Mesenchymal stem cell (in vitro differentiated cells and primary cell): ENCODE data around the gene HRAS.

Experiments used
- DNase-seq: peaks from one replicate; pipeline ENCODE4 v3.0.0-alpha.2; 2013
- H2AFZ ChIP-seq: one replicate; pipeline ENCODE4 v1.6.1; 2013; ENCODE audit warnings: low read depth, mild to moderate bottlenecking, control low read depth, inconsistent platforms, low read length, moderate library complexity
- H2AK5ac ChIP-seq: 2 replicates; pipeline ENCODE4 v1.6.1; 2013; ENCODE audit warnings: low read length, moderate library complexity, mild to moderate bottlenecking, inconsistent platforms; ENCODE audit not compliant: severe bottlenecking
- H2BK120ac ChIP-seq: one replicate; pipeline ENCODE4 v1.6.1; 2013; ENCODE audit warnings: low read depth, mild to moderate bottlenecking, inconsistent platforms, low read length, moderate library complexity
- H2BK12ac ChIP-seq, 2 experiments: one replicate each; pipeline ENCODE4 v1.6.1; 2013; ENCODE audit warnings: inconsistent platforms in 2 of 2, low read length in 2 of 2, mild to moderate bottlenecking in 2 of 2, moderate library complexity in 2 of 2, control low read depth in 1 of 2
- H2BK15ac ChIP-seq: one replicate; pipeline ENCODE4 v1.6.1; 2013; ENCODE audit warnings: mild to moderate bottlenecking, low read depth, inconsistent platforms; ENCODE audit not compliant: poor library complexity, severe bottlenecking
- H2BK5ac ChIP-seq: 2 replicates; pipeline ENCODE4 v1.6.1; 2013; ENCODE audit warnings: low read depth, mild to moderate bottlenecking, low read length, control low read depth, inconsistent platforms; ENCODE audit not compliant: poor library complexity, severe bottlenecking
- H3K14ac ChIP-seq, 2 experiments: one replicate each; pipeline ENCODE4 v1.6.1; 2013; ENCODE audit warnings: inconsistent platforms in 2 of 2, low read length in 2 of 2, control low read depth in 1 of 2, mild to moderate bottlenecking in 1 of 2, moderate library complexity in 1 of 2
- H3K18ac ChIP-seq, 2 experiments: one replicate each; pipeline ENCODE4 v1.6.1; 2013; ENCODE audit warnings: inconsistent platforms in 2 of 2, low read length in 2 of 2, control low read depth in 1 of 2, low read depth in 1 of 2, mild to moderate bottlenecking in 1 of 2
- H3K23ac ChIP-seq, 2 experiments: one replicate each; pipeline ENCODE4 v1.6.1; 2013; ENCODE audit warnings: inconsistent platforms in 2 of 2, low read length in 2 of 2, mild to moderate bottlenecking in 2 of 2, moderate library complexity in 2 of 2, control low read depth in 1 of 2
- H3K27ac ChIP-seq: 2 replicates; pipeline ENCODE4 v1.5.1; 2013; ENCODE audit warnings: mild to moderate bottlenecking, moderate library complexity, low read length, control low read depth, inconsistent platforms; ENCODE audit not compliant: poor library complexity, severe bottlenecking
- H3K27me3 ChIP-seq, 2 experiments: 2 replicates each; pipeline versions ENCODE4 v1.6.1 to v1.7.0; 2013; ENCODE audit warnings: low read length in 2 of 2, mild to moderate bottlenecking in 2 of 2, moderate library complexity in 2 of 2, control low read depth in 1 of 2, inconsistent platforms in 1 of 2; ENCODE audit not compliant: control insufficient read depth in 1 of 2, insufficient read depth in 1 of 2
- H3K36me3 ChIP-seq, 2 experiments: 2 replicates each; pipeline versions ENCODE4 v1.6.1 to v1.7.0; 2013; ENCODE audit warnings: low read length in 2 of 2, control low read depth in 1 of 2, inconsistent platforms in 1 of 2, low read depth in 1 of 2, mild to moderate bottlenecking in 1 of 2; ENCODE audit not compliant: insufficient read depth in 2 of 2, control insufficient read depth in 1 of 2
- H3K4ac ChIP-seq, 2 experiments: one replicate each; pipeline ENCODE4 v1.6.1; 2013; ENCODE audit warnings: inconsistent platforms in 2 of 2, low read length in 2 of 2, mild to moderate bottlenecking in 2 of 2, moderate library complexity in 2 of 2, control low read depth in 1 of 2, low read depth in 1 of 2
- H3K4me1 ChIP-seq: 2 replicates; pipeline ENCODE4 v1.6.1; 2013; ENCODE audit warnings: low read depth, low read length, control low read depth; ENCODE audit not compliant: control insufficient read depth, insufficient read depth
- H3K4me2 ChIP-seq: 2 replicates; pipeline ENCODE4 v1.6.1; 2013; ENCODE audit warnings: low read length, mild to moderate bottlenecking, inconsistent platforms; ENCODE audit not compliant: poor library complexity, severe bottlenecking
- H3K4me3 ChIP-seq, 2 experiments: 2 replicates each; pipeline versions ENCODE4 v1.5.1 to v1.7.0; 2013; ENCODE audit warnings: low read length in 2 of 2, mild to moderate bottlenecking in 2 of 2, control low read depth in 1 of 2, low read depth in 1 of 2; ENCODE audit not compliant: insufficient read depth in 1 of 2
- H3K79me1 ChIP-seq: replicated peaks from 2 replicates; pipeline ENCODE4 v1.6.1; 2013; ENCODE audit warnings: mild to moderate bottlenecking, control low read depth, low read length, inconsistent platforms; ENCODE audit not compliant: poor library complexity, severe bottlenecking
- H3K9ac ChIP-seq: 2 replicates; pipeline ENCODE4 v1.7.0; 2013; ENCODE audit warnings: mild to moderate bottlenecking, low read length, moderate library complexity
- H3K9me3 ChIP-seq: 2 replicates; pipeline ENCODE4 v1.7.0; 2013; ENCODE audit warnings: mild to moderate bottlenecking, low read length; ENCODE audit not compliant: control insufficient read depth
- H4K8ac ChIP-seq: one replicate; pipeline ENCODE4 v1.6.1; 2013; ENCODE audit warnings: inconsistent platforms, mild to moderate bottlenecking, low read length, moderate library complexity
- H4K91ac ChIP-seq: one replicate; pipeline ENCODE4 v1.6.1; 2013; ENCODE audit warnings: mild to moderate bottlenecking, low read length, inconsistent platforms
- WGBS: methylation state at CpG from one replicate; pipeline ENCODE4 v1.1.7; 2013; ENCODE audit warnings: mixed read lengths; 5-methylcytosine and 5-hydroxymethylcytosine counted together
- small RNA-seq: library from polyadenylated mRNA; stranded (forward); fragments of <200 nt; extraction: miRNeasy Mini kit (QIAGEN cat#:217004); gene quantifications from one replicate; pipeline ENCODE3, GENCODE V24; 2013; ENCODE audit warnings: low read depth

HRAS gene

DNA sequence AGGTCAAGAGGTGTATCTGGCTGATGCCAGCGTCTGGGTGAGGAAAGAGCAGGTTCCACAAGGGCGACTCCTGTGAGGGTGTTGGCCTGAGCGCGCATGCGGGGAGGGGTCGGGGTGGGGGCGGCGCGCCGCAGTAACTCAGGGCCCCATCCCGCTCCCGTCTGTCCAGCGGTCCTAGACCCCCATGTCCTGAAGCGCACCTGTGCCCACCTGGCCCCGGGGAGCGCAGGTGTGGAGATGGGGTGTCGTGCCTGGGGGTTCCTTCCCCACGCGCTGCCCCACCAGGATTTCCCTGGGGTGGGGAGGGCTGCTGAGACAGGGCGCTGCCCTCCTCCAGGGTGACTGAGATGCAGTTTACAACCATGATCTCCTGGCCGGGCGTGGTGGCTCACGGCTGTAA, 49.2 kb downstream of the HRAS start:
- WGBS = 98% methylated on average over 23 of the region's 23 CpGs
- Histone ChIP-seq H3K23ac (no peak overlapping the region), H3K18ac (no peak overlapping the region), H3K4me3 (no peak overlapping the region), H3K4me2 (no peak overlapping the region), H3K4me1 (peaks cover 11% of the 10 kb centered on the region), H3K14ac (no peak overlapping the region), H4K91ac (no peak overlapping the region), H2BK120ac (no peak overlapping the region), H2BK12ac (no peak overlapping the region), H3K9ac (no peak overlapping the region), H3K79me1 (peaks cover 29% of the 10 kb centered on the region), H3K27me3 (no peaks in the 10 kb centered on the region), H4K8ac (no peak overlapping the region), H3K9me3 (no peaks in the 10 kb centered on the region), H2AK5ac (no peak overlapping the region), H2BK15ac (no peak overlapping the region), H2BK5ac (no peak overlapping the region), H3K36me3 (peaks cover 15 to 63% of the 10 kb centered on the region in 2 experiments), H3K4ac (no peak overlapping the region), H2AFZ (no peak overlapping the region), H3K27ac (no peak overlapping the region)
- no peak for DNase-seq

DNA sequence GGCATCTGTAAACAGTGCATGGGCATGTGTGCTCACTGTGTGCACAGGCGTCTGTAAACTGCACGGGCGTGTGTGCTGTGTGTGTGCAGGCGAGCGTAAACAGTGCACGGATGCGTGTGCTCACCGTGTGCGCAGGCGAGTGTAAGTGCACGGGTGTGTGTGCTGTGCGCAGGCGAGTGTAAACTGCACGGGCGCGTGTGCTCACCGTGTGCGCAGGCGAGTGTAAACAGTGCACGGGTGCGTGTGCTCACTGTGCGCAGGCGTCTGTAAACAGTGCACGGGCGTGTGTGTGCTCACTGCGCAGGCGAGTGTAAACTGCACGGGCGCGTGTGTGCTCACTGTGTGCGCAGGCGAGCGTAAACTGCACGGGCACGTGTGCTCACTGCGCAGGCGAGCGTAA, 50.8 kb downstream of the HRAS start:
- Histone ChIP-seq H3K14ac (no peak overlapping the region), H3K4me3 (peak overlapping the region in 1 of 2 experiments; percentile 3), H3K4ac (no peak overlapping the region), H3K9me3 (no peaks in the 10 kb centered on the region), H3K27me3 (no peaks in the 10 kb centered on the region), H2BK12ac (no peak overlapping the region), H3K4me1 (peaks cover 11% of the 10 kb centered on the region), H2BK5ac (no peak overlapping the region), H4K91ac (peak overlapping the region; percentile 73), H3K36me3 (peaks cover 4 to 47% of the 10 kb centered on the region in 2 experiments), H3K9ac (no peak overlapping the region), H3K18ac (no peak overlapping the region), H2BK120ac (no peak overlapping the region), H2AFZ (no peak overlapping the region), H3K27ac (no peak overlapping the region), H2BK15ac (no peak overlapping the region), H3K23ac (no peak overlapping the region), H4K8ac (no peak overlapping the region), H2AK5ac (no peak overlapping the region), H3K4me2 (no peak overlapping the region), H3K79me1 (peaks cover 28% of the 10 kb centered on the region)
- no peak for DNase-seq
- WGBS = 98% methylated on average over 38 of the region's 38 CpGs

Small RNA genes within 50 kb of the gene (small RNA-seq; reads per million reads assigned to genes)
- 704 reads per million, percentile 97 among the genes with 10 or more reads in this experiment for gene MIR210
